LNCaP clone FGC (cell line): ENCODE data around the gene DTHD1.

Source experiments
- DNase-seq: peaks from one replicate; pipeline ENCODE4 v3.0.0-alpha.2; 2011; ENCODE audit warnings: low read depth
- H3K4me3 ChIP-seq: 2 replicates; pipeline ENCODE4 v1.5.1; 2011; ENCODE audit warnings: mild to moderate bottlenecking, low read depth, low read length, control low read depth
- TF ChIP-seq, protein P1 (sequence below): IDR thresholded peaks from 2 replicates; pipeline ENCODE4 v1.5.1; 2012; ENCODE audit warnings: mild to moderate bottlenecking; ENCODE audit not compliant: control insufficient read depth, insufficient read depth; ENCODE audit errors: extremely low read depth

The DTHD1 gene

DNA sequence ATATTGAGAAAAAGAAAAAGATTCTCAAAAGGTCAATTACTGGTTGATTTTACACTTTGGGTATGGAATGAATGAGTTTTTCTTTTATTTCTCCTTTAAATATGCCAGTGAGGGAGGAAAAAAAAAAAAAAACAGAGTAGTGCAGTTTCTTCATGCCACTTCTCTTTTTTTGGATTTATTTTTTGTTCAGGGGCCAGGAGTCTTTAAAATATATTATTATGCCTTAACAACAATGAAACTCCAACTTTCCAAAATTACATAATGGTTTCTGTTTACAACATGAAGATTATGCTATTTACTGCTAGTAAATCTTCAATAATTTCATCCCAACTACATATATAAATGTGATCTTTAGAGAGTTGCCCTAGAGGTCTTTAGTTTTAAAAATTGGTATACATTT, 31.9 kb downstream of the DTHD1 start:
- no peak for DNase-seq
- TF ChIP-seq, protein P1, sequence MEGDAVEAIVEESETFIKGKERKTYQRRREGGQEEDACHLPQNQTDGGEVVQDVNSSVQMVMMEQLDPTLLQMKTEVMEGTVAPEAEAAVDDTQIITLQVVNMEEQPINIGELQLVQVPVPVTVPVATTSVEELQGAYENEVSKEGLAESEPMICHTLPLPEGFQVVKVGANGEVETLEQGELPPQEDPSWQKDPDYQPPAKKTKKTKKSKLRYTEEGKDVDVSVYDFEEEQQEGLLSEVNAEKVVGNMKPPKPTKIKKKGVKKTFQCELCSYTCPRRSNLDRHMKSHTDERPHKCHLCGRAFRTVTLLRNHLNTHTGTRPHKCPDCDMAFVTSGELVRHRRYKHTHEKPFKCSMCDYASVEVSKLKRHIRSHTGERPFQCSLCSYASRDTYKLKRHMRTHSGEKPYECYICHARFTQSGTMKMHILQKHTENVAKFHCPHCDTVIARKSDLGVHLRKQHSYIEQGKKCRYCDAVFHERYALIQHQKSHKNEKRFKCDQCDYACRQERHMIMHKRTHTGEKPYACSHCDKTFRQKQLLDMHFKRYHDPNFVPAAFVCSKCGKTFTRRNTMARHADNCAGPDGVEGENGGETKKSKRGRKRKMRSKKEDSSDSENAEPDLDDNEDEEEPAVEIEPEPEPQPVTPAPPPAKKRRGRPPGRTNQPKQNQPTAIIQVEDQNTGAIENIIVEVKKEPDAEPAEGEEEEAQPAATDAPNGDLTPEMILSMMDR = no peak
- no peak overlapping the region for H3K4me3 ChIP-seq

DNA sequence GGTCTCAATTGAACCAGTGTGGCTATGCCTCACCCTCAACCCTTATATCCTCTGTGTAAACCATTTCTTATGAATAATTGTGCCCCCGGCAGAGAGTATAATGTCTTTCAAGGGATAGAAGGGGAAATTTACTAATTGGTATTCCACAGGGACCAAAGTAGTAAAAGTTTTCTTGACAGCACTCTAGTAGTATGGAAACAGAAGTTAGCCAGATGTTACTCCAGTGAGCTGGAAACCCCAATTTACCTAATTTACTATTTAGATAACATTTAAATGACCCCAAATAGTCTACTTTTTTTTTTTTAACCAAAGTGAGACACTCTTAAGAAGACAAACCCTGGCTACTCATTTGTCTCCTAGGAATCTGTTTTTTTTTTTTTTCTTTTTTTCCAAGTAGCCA, 32.3 kb downstream of the DTHD1 start:
- TF ChIP-seq, protein P1 = no peak
- H3K4me3 ChIP-seq = no peak overlapping the region
- DNase-seq = no peak

DNA sequence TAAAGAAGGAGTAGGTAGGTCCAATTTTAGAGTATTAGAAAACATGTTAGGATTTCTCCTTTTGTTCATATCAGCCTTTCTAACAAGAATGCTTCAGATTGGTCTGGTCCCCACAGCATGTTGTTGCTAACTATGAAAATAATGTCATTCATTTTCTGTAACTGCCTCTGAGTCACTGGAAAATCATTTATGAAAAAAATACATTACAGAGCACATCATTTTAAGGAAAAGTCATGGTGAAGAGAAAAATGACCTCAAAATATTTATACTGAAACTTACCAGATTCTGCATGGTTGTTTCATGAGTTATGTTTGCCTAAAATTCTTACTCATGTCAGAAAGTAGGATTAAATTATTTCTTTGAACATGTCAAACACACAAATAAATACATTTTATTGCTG, 35.2 kb downstream of the DTHD1 start:
- TF ChIP-seq, protein P1 = no peak
- no peak for DNase-seq
- no peak overlapping the region for H3K4me3 ChIP-seq

DNA sequence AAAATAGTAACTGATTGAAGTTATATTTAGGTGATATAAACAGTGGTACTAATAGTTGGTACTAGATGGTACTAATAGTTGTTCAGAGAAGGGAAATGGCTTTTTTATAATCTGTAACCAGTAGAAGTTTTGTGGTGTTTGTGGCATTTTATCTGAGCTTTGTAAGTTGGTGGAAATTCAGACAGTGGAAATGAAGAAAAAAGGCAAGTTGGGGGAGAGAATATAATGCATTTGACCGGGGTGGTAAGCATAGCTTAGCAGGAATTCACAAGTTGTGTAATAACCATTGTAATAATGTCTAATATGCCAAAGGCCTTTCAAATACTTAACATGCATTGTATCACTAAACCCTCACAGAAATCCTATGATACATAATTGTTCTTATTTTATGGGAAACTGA, 36.3 kb downstream of the DTHD1 start:
- TF ChIP-seq, protein P1 = no peak
- DNase-seq = no peak
- H3K4me3 ChIP-seq = no peak overlapping the region

DNA sequence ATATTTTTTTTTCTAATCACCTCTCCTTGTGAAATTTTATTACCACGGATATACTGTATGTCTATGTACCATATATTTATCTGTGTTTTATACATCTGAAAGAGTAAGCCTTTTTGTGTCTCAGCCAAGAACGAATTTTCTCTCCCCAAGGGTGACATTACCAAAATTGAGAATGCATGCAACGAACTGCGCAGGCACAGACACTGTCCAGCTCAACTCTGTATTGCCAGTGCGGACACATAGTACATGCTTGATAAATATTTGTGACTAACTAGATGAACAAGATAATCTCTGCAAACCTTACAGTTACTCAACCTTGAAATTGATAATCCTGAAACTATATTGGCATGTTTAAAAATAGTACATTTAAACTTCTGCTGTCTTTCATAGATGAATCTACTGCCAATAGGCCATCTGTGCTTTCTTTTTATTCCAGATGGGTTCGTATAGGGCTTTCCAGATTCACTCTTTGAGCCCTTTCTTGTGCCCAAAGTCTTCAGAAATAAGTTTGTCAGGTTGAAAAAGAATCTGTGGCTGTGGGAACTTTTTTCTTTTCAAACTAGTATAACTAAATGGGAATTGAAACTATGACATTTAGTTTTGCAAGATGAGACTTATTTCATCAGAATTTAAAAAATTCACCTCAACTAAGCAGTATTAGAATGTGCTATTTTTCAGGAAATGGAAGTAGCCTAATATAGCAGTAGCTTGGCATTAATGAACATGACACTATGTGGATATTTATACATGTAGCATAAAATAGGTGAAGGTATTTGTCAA, 38.9 kb downstream of the DTHD1 start:
- H3K4me3 ChIP-seq = no peak overlapping the region
- DNase-seq = no peak
- TF ChIP-seq, protein P1 = no peak

DNA sequence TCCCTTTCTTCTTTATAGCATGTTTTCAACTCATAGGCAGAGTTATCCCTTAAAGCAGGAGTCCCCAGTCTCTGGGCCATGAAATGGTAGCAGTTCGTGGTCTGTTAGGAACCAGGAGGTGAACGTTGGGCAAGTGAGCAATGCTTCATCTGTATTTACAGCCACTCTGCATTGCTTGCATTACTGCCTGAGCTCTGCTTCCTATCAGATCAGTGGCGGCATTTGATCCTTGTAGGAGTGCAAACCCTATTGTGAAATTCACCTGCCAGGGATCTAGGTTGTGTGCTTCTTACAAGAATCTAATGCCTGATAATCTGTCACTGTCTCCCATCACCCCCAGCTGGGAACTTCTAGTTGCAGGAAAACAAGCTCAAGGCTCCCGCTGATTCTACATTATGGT, 39.8 kb downstream of the DTHD1 start:
- no peak for DNase-seq
- TF ChIP-seq, protein P1 = no peak

DNA sequence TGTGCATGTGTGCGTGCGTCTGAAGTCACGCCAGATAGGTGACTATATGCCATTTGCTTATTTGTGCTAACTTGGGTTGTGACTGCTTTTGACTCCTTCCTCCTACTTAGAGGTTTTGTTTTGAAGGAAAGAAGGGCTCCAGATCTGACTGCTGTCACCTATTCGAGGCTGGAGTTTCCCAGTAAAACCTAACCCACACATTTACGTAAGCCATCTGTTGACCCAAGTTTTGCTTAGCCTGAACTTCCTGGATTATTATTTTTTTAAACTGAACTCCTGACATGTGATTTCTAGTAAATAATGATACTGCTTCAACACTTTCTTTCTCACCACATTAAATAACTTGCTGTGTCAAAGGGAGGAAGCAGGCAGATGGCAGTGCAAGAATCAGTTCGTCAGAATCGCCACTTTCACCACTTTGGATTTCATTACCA, 41.5 kb downstream of the DTHD1 start:
- TF ChIP-seq, protein P1 = no peak
- DNase-seq = no peak
- no peak overlapping the region for H3K4me3 ChIP-seq

More for the DNA sequence above, 39.8 kb downstream of the DTHD1 start:
- no peak overlapping the region for H3K4me3 ChIP-seq
